ENCODE measurements around the gene ADAM22.

- TF ChIP-seq CTCF (IDR thresholded peaks at IDR 0.05) (no peak), POLR2A (IDR thresholded peaks at IDR 0.05) (no peak), EP300 (IDR thresholded peaks at IDR 0.05) (no peak)
These were observed 283.8 kb downstream of the ADAM22 start for GRCh38 chr7:88217675-88218428.
